ENCODE measurements around the gene CSAG1. TPM values are rescaled to one million over a fixed set of nuclear protein-coding genes. Genes with fewer than 3 reads are reported as not detected.
"Not testable (repeated sequence)": the region's sequence is repeated elsewhere in the genome, so short reads cannot be mapped to it uniquely, and the experiment has no call there.

The CSAG1 gene
- total RNA-seq, 2 donors from 2014 or later, result not detected

DNA sequence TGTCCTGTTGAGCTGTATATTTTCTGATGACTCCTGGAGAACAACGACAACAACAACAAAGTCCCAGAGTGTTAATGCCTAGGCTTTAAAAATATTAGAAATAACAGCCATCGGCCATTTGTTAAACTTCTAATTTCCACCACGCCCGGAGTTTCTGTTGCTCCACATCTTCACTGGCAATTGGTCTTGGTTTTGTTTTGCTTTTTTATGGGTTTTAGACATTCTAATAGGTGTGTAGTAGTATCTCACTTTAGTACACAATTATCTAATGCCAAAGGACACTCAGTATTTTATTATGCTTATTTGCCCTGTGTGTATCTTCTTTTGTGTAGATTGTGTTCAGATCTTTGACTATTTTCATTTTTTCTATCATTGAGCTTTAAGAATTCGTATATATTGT is 5.0 kb upstream of the CSAG1 start:
- no peak for DNase-seq (ENCODE audit: low spot score)
- WGBS, result 98% methylated on average over 5 of the region's 5 CpGs
- H3K27me3 ChIP-seq (replicated peaks; ENCODE audit: insufficient read depth), result no peaks in the 10 kb centered on the region

DNA sequence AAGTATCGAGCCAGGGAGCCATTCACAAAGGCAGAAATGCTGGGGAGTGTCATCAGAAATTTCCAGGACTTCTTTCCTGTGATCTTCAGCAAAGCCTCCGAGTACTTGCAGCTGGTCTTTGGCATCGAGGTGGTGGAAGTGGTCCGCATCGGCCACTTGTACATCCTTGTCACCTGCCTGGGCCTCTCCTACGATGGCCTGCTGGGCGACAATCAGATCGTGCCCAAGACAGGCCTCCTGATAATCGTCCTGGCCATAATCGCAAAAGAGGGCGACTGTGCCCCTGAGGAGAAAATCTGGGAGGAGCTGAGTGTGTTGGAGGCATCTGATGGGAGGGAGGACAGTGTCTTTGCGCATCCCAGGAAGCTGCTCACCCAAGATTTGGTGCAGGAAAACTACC is 3.0 kb upstream of the CSAG1 start:
- H3K4me1 ChIP-seq (replicated peaks); intact Hi-C loops (cut with DNase I); H3K9me3 ChIP-seq; H3K27me3 ChIP-seq (replicated peaks; ENCODE audit: insufficient read depth); H3K4me3 ChIP-seq; H3K36me3 ChIP-seq; H3K27ac ChIP-seq; DNase-seq (ENCODE audit: low spot score): not testable (repeated sequence)
- 86% methylated on average over 5 of the region's 12 CpGs for WGBS

More for the DNA sequence above, 5.0 kb upstream of the CSAG1 start:
- Histone ChIP-seq H3K9me3 (no peaks in the 10 kb centered on the region), H3K36me3 (no peaks in the 10 kb centered on the region), H3K4me1 (replicated peaks) (no peaks in the 10 kb centered on the region), H3K27ac (no peak overlapping the region), H3K4me3 (no peak overlapping the region)
- intact Hi-C loops (cut with DNase I), result no loop called here
- TF ChIP-seq, protein P1, sequence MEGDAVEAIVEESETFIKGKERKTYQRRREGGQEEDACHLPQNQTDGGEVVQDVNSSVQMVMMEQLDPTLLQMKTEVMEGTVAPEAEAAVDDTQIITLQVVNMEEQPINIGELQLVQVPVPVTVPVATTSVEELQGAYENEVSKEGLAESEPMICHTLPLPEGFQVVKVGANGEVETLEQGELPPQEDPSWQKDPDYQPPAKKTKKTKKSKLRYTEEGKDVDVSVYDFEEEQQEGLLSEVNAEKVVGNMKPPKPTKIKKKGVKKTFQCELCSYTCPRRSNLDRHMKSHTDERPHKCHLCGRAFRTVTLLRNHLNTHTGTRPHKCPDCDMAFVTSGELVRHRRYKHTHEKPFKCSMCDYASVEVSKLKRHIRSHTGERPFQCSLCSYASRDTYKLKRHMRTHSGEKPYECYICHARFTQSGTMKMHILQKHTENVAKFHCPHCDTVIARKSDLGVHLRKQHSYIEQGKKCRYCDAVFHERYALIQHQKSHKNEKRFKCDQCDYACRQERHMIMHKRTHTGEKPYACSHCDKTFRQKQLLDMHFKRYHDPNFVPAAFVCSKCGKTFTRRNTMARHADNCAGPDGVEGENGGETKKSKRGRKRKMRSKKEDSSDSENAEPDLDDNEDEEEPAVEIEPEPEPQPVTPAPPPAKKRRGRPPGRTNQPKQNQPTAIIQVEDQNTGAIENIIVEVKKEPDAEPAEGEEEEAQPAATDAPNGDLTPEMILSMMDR (IDR thresholded peaks at IDR 0.05), result no peak
- no peak for TF ChIP-seq POLR2A (IDR thresholded peaks at IDR 0.05)
- TF ChIP-seq POLR2AphosphoS5 (IDR thresholded peaks at IDR 0.05), result no peak

DNA sequence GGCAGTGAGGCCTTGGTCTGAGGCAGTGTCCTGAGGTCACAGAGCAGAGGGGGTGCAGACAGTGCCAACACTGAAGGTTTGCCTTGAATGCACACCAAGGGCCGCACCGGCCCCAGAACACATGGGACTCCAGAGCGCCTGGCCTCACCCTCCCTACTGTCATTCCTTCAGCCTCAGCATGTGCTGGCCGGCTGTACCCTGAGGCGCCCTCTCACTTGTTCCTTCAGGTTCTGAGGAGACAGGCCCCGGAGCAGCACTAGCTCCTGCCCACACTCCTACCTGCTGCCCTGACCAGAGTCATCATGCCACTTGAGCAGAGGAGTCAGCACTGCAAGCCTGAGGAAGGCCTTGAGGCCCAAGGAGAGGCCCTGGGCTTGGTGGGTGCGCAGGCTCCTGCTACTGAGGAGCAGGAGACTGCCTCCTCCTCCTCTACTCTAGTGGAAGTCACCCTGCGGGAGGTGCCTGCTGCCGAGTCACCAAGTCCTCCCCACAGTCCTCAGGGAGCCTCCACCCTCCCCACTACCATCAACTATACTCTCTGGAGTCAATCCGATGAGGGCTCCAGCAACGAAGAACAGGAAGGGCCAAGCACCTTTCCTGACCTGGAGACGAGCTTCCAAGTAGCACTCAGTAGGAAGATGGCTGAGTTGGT is 2.5 kb upstream of the CSAG1 start:
- no peaks in the 10 kb centered on the region for H3K36me3 ChIP-seq
- H3K4me3 ChIP-seq, result no peak overlapping the region
- 96% methylated on average over 6 of the region's 12 CpGs for WGBS
- H3K4me1 ChIP-seq (replicated peaks), result no peaks in the 10 kb centered on the region
- TF ChIP-seq, protein P1 (IDR thresholded peaks at IDR 0.05), result no peak
- no peak for TF ChIP-seq POLR2A (IDR thresholded peaks at IDR 0.05)
- TF ChIP-seq POLR2AphosphoS5 (IDR thresholded peaks at IDR 0.05), result no peak
- H3K27me3 ChIP-seq (replicated peaks; ENCODE audit: insufficient read depth), result no peaks in the 10 kb centered on the region
- H3K9me3 ChIP-seq, result no peaks in the 10 kb centered on the region
- DNase-seq (ENCODE audit: low spot score), result no peak
- H3K27ac ChIP-seq, result no peak overlapping the region
- intact Hi-C loops (cut with DNase I), result no loop called here

DNA sequence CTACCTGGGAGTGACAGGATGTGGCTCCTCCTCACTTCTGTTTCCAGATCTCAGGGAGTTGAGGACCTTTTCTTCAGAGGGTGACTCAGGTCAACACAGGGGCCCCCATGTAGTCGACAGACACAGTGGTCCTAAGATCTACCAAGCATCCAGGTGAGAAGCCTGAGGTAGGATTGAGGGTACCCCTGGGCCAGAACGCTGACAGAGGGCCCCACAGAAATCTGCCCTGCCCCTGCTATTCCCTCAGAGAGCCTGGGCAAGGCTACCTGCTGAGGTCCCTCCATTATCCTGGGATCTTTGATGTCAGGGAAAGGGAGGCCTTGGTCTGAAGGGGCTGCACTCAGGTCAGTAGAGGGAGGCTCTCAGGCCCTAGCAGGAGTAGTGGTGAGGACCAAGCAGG is 1.6 kb upstream of the CSAG1 start:
- H3K27ac ChIP-seq, result no peak overlapping the region
- H3K4me1 ChIP-seq (replicated peaks), result no peaks in the 10 kb centered on the region
- DNase-seq (ENCODE audit: low spot score), result no peak
- H3K4me3 ChIP-seq, result no peak overlapping the region
- no peaks in the 10 kb centered on the region for H3K9me3 ChIP-seq
- H3K36me3 ChIP-seq, result no peaks in the 10 kb centered on the region
- intact Hi-C loops (cut with DNase I), result no loop called here
- no peaks in the 10 kb centered on the region for H3K27me3 ChIP-seq (replicated peaks; ENCODE audit: insufficient read depth)
- TF ChIP-seq POLR2A (IDR thresholded peaks at IDR 0.05) (no peak), POLR2AphosphoS5 (IDR thresholded peaks at IDR 0.05) (no peak)
- TF ChIP-seq, protein P1 (IDR thresholded peaks at IDR 0.05), result no peak
- whole genome bisulfite sequencing, result 90% methylated on average over 2 of the region's 2 CpGs

DNA sequence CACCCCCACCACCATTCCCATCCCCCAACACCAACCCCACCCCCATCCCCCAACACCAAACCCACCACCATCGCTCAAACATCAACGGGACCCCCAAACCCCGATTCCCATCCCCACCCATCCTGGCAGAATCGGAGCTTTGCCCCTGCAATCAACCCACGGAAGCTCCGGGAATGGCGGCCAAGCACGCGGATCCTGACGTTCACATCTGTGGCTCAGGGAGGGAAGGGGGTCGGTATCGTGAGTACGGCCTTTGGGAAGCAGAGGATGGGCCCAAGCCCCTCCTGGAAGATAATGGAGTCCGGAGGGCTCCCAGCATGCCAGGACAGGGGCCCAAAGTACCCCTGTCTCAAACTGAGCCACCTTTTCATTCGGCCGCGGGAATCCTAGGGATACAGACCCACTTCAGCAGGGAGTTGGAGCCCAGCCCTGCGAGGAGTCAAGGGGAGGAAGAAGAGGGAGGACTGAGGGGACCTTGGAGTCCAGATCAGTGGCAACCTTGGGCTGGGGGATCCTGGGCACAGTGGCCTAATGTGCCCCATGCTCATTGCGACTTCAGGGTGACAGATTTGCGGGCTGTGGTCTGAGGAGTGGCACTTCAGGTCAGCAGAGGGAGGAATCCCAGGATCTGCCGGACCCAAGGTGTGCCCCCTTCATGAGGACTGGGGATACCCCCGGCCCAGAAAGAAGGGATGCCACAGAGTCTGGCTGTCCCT is 780 bp upstream of the CSAG1 start:
- H3K27me3 ChIP-seq (replicated peaks; ENCODE audit: insufficient read depth); H3K4me1 ChIP-seq (replicated peaks); H3K36me3 ChIP-seq; DNase-seq (ENCODE audit: low spot score); H3K27ac ChIP-seq; H3K9me3 ChIP-seq; H3K4me3 ChIP-seq; intact Hi-C loops (cut with DNase I): not testable (repeated sequence)
- WGBS, result 94% methylated on average over 21 of the region's 22 CpGs

DNA sequence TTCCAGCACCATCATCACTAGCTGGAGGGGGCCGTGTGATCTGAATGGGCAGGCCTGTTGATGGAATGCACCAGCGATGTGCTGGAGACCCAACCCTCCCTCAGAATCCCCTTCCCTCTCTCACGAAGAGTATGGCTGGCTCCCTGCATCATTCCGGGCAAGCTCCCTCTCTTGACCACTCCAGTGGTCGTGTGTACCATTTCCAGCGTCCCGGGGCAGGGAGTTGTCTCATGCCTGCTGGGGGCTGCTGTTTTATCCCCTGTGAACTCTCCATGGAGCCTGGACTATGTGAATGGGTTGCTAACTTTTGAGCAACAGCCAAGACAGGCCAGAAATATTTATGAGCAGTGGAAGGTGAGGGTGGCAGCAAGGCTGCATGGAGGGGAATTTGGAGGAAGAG is 8.1 kb downstream of the CSAG1 start:
- intact Hi-C loops (cut with DNase I), result no loop called here

DNA sequence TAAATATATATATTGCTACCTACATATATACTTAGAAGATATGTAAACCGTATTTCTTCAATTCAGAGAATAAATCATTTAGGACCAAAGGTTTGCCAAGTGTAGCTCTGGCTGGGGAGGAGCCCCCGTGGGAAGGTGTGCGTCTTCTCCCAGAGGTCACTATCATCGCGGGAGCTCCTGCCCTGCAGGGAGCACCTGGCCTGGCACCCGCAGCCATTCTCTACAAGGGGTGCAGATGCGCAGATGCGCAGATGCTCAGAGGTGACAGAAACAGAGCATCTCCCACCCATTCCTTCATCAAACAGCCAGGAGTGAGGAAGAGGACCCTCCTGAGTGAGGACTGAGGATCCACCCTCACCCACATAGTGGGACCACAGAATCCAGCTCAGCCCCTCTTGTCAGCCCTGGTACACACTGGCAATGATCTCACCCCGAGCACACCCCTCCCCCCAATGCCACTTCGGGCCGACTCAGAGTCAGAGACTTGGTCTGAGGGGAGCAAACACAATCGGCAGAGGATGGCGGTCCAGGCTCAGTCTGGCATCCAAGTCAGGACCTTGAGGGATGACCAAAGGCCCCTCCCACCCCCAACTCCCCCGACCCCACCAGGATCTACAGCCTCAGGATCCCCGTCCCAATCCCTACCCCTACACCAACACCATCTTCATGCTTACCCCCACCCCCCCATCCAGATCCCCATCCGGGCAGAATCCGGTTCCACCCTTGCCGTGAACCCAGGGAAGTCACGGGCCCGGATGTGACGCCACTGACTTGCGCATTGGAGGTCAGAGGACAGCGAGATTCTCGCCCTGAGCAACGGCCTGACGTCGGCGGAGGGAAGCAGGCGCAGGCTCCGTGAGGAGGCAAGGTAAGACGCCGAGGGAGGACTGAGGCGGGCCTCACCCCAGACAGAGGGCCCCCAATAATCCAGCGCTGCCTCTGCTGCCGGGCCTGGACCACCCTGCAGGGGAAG is 19.4 kb downstream of the CSAG1 start, which contains the start of gene MAGEA2B:
MAGEA2B (plus strand) TSS at position 814 of the 973 bp plus-strand sequence. CDS start 2,479 bp downstream, outside the sequence.
- intact Hi-C loops (cut with DNase I); H3K4me1 ChIP-seq (replicated peaks); H3K9me3 ChIP-seq; H3K4me3 ChIP-seq; H3K27ac ChIP-seq; DNase-seq (ENCODE audit: low spot score); H3K27me3 ChIP-seq (replicated peaks; ENCODE audit: insufficient read depth); H3K36me3 ChIP-seq: not testable (repeated sequence)
- no CpG with 5 or more reads among the region's 35 CpGs for WGBS

More for the DNA sequence above, 8.1 kb downstream of the CSAG1 start:
- Histone ChIP-seq H3K27me3 (replicated peaks; ENCODE audit: insufficient read depth) (no peaks in the 10 kb centered on the region), H3K4me1 (replicated peaks) (no peaks in the 10 kb centered on the region), H3K27ac (no peak overlapping the region), H3K9me3 (no peaks in the 10 kb centered on the region), H3K36me3 (no peaks in the 10 kb centered on the region), H3K4me3 (no peak overlapping the region)
- no peak for DNase-seq (ENCODE audit: low spot score)
- TF ChIP-seq, protein P1 (IDR thresholded peaks at IDR 0.05), result no peak
- TF ChIP-seq POLR2AphosphoS5 (IDR thresholded peaks at IDR 0.05) (no peak), POLR2A (IDR thresholded peaks at IDR 0.05) (no peak)
- WGBS, result 72% methylated on average over 7 of the region's 7 CpGs
